Skeletal muscle satellite cell (primary cell): ENCODE measurements around the gene SMIM8.
"Not testable (repeated sequence)": the region's sequence is repeated elsewhere in the genome, so short reads cannot be mapped to it uniquely, and the experiment has no call there.

Experiments
- H3K27me3 ChIP-seq: 2 replicates; pipeline ENCODE4 v1.7.0; 2013; ENCODE audit warnings: low read length; ENCODE audit not compliant: control insufficient read depth, insufficient read depth
- H3K36me3 ChIP-seq: 2 replicates; pipeline ENCODE4 v1.7.0; 2013; ENCODE audit warnings: mild to moderate bottlenecking, control low read depth, low read length; ENCODE audit not compliant: insufficient read depth
- H3K4me1 ChIP-seq: 2 replicates; pipeline ENCODE4 v1.7.0; 2013; ENCODE audit warnings: low read length; ENCODE audit not compliant: control insufficient read depth, insufficient read depth
- H3K4me2 ChIP-seq: 2 replicates; pipeline ENCODE4 v1.7.0; 2013; ENCODE audit warnings: mild to moderate bottlenecking, low read length
- H3K4me3 ChIP-seq: 2 replicates; pipeline ENCODE4 v1.7.0; 2013; ENCODE audit warnings: low read length
- H3K9ac ChIP-seq: 2 replicates; pipeline ENCODE4 v1.7.0; 2013; ENCODE audit warnings: mild to moderate bottlenecking, low read depth, low read length, moderate library complexity
- H3K9me3 ChIP-seq: replicated peaks from 2 replicates; pipeline ENCODE4 v1.7.0; 2013; ENCODE audit warnings: mild to moderate bottlenecking, control low read depth, low read length

SMIM8 gene

DNA sequence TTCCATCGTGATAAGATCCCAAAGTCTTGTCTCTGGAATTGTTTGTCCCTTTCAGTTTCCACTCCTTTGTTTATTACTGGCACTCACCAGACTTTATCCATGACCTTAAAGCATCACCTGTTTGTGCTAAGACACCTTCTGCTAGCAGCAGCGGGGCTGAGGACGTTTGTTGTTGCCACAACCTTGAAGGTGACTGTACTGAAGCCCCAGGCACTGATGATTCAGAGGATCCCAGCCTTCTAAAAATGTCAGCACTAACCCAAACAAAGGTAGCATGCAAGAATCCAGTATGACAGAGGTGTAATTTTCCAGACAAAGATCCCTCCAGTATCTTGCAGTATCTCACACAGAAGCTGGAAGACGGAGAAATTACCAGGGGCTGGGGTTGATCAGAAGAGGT is 28.9 kb upstream of the SMIM8 start:
- H3K4me3 ChIP-seq, result no peak overlapping the region
- no peaks in the 10 kb centered on the region for H3K36me3 ChIP-seq
- peaks cover 46% of the 10 kb centered on the region for H3K27me3 ChIP-seq
- H3K4me2 ChIP-seq, result no peak overlapping the region
- no peaks in the 10 kb centered on the region for H3K9me3 ChIP-seq
- H3K9ac ChIP-seq, result no peak overlapping the region
- H3K4me1 ChIP-seq, result no peaks in the 10 kb centered on the region

DNA sequence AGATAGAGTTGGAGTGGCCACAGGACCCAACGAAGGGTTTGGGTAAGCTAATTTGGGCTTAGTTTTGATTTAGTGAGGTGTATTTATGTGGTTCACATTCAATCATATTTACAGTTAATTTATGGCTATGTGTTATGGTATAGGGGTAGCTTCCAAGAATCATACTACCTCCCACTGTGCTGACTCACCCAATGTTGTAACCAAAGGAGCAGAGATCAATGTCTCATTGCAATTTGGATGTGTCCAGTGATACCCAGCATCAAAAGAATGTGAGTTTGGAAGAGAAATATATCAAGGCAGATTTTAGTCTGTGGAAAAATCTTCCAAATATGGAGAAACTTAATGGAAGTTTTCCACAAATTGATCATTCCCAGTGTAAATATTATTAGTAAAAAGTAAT is 25.3 kb upstream of the SMIM8 start:
- Histone ChIP-seq H3K27me3 (peaks cover 41% of the 10 kb centered on the region), H3K4me2 (no peak overlapping the region), H3K4me3 (no peak overlapping the region), H3K36me3 (no peaks in the 10 kb centered on the region), H3K9ac (no peak overlapping the region), H3K9me3 (no peaks in the 10 kb centered on the region), H3K4me1 (no peaks in the 10 kb centered on the region)

DNA sequence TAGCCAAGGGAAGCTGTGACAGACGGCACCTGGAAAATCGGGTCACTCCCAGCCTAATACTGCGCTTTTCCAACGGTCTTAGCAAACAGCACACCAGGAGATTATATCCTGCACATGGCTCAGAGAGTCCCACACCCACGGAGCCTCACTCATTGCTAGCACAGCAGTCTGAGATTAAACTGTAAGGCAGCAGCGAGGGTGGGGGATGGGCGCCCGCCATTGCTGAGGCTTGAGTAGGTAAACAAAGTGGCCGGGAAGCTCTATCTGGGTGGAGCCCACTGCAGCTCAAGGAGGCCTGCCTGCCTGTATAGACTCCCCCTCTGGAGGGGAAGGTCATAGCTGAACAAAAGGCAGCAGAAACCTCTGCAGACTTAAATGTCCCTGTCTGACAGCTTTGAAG is 21.1 kb upstream of the SMIM8 start:
- not testable (repeated sequence) for H3K4me3 ChIP-seq, H3K4me1 ChIP-seq, H3K9me3 ChIP-seq, H3K4me2 ChIP-seq, H3K9ac ChIP-seq, H3K36me3 ChIP-seq
- H3K27me3 ChIP-seq, result peaks cover 19% of the 10 kb centered on the region

DNA sequence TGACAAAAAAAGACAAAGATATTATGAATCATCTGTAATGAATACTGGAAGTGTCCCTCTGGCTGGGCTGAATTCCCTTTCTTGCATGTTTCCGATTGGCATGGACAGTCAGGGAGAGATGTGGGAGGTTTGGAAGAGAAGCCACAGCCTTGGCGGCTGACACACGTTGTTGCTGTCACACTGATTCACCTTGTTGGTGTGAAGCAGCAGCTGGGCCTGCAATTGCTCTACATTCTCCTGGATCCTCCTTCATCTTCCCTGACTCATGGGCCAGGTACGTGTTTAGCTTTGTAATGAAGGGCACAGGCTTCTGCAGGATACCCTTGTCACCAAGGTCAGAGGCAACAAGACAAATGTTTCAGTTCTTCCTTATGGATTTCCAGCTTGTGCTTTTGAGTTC is 13.4 kb upstream of the SMIM8 start:
- Histone ChIP-seq H3K4me1 (no peaks in the 10 kb centered on the region), H3K9ac (no peak overlapping the region), H3K9me3 (no peaks in the 10 kb centered on the region), H3K4me2 (no peak overlapping the region), H3K27me3 (peaks cover 32% of the 10 kb centered on the region), H3K4me3 (no peak overlapping the region), H3K36me3 (no peaks in the 10 kb centered on the region)

DNA sequence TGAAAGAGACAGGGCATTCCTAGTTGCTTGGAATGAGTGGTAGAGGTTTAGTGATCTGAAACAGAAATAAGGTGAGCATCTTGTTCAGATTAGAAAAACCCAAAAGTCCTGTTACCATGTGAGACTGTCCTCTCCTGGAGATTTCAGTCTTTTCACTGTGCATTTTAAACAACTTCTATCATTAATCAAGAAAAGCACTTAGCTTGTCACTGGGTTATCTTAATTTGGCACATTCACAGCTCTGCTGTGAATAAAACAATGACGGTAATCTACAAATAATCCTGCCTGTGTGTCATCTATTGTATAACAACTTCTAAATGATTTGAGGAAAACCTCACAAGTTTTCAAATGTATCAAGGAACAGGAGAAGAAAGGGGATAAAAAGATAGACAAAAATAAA is 9.5 kb upstream of the SMIM8 start:
- Histone ChIP-seq H3K36me3 (no peaks in the 10 kb centered on the region), H3K4me3 (no peak overlapping the region), H3K27me3 (peaks cover 50% of the 10 kb centered on the region), H3K4me1 (no peaks in the 10 kb centered on the region), H3K9ac (no peak overlapping the region), H3K9me3 (no peaks in the 10 kb centered on the region), H3K4me2 (no peak overlapping the region)

DNA sequence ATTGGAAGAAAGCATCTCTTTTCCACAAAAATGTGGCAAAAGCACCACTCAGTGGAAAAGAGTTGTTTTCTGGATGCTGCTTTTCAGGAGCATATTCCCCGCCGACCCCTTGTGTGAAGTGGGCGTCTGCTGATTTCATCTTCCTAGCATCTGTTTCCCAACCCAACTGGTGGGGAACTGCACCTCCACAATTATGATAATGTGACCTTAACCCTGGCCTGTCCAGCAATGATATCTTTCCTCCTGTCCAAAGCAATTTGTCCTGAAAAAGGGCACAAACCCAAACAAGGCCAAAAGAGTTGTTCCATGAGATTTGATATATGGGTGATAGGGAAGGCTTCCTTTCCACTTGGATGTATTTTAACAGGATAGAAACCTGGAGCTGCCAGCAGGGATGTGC is 7.3 kb upstream of the SMIM8 start:
- Histone ChIP-seq H3K36me3 (no peaks in the 10 kb centered on the region), H3K4me3 (no peak overlapping the region), H3K9me3 (no peaks in the 10 kb centered on the region), H3K4me2 (no peak overlapping the region), H3K27me3 (peaks cover 50% of the 10 kb centered on the region), H3K9ac (no peak overlapping the region), H3K4me1 (no peaks in the 10 kb centered on the region)

DNA sequence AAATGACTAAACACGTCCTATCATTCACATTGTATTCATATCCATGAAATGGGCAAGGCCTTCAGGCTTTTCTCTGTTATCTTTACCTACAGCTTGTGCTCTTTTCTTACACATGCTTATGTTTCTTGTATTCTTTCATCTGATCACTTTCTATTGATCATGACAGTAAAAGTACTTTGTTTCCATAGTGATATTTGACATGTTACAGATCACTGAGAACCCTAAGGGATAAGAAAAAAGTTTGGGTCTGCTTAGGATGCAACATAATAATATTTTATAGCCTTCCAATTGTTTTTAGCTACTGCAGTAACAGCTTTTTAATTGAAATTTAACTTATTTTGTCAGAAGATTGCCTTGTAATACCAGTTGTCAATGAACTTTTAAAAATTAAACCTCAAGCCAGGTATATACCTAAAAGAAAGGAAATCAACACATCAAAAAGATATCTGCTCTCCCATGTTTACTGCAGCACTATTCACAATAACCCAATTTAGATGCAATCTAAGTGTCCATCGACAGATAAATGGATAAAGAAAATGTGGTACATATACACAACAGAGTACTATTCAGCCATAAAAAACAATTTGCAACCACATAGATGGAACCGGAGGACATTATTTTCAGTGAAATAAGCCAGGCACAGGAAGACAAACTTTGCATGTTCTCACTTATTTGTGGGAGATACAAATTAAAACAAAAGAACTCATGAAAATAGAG is 3.0 kb upstream of the SMIM8 start:
- Histone ChIP-seq H3K9ac (no peak overlapping the region), H3K4me1 (no peaks in the 10 kb centered on the region), H3K36me3 (no peaks in the 10 kb centered on the region), H3K9me3 (no peaks in the 10 kb centered on the region), H3K4me3 (no peak overlapping the region), H3K27me3 (peaks cover 21% of the 10 kb centered on the region), H3K4me2 (no peak overlapping the region)

DNA sequence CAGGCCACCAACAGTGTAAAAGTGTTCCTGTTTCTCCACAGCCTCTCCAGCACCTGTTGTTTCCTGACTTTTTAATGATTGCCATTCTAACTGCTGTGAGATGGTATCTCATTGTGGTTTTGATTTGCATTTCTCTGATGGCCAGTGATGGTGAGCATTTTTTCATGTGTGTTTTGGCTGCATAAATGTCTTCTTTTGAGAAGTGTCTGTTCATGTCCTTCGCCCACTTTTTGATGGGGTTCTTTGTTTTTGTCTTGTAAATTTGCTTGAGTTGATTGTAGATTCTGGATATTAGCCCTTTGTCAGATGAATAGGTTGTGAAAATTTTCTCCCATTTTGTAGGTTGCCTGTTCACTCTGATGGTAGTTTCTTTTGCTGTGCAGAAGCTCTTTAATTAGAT is 1.5 kb downstream of the SMIM8 start:
- H3K4me2 ChIP-seq, H3K4me3 ChIP-seq, H3K9ac ChIP-seq, H3K27me3 ChIP-seq, H3K4me1 ChIP-seq, H3K36me3 ChIP-seq, H3K9me3 ChIP-seq: not testable (repeated sequence)

DNA sequence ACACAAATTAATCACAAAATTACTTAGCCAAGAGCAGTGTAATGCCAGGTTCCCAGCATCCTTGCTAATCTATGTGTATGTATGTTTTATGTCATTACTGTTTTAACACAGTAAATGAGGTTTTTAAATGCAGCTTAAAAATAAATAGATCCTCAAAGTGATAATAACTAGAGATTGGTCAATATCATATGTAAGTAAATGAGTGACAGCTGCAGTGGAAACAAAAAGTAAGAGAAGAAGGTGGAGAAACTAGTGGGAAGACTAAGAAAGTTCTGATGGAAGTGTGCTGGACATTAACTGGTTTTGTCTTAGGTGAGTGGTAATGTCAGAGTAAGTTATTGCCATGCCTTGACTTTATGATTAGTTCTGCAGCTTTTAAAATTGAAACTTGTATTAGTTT is 8.6 kb downstream of the SMIM8 start:
- Histone ChIP-seq H3K27me3 (no peaks in the 10 kb centered on the region), H3K9ac (no peak overlapping the region), H3K4me3 (no peak overlapping the region), H3K4me2 (no peak overlapping the region), H3K36me3 (no peaks in the 10 kb centered on the region), H3K4me1 (no peaks in the 10 kb centered on the region), H3K9me3 (no peaks in the 10 kb centered on the region)

DNA sequence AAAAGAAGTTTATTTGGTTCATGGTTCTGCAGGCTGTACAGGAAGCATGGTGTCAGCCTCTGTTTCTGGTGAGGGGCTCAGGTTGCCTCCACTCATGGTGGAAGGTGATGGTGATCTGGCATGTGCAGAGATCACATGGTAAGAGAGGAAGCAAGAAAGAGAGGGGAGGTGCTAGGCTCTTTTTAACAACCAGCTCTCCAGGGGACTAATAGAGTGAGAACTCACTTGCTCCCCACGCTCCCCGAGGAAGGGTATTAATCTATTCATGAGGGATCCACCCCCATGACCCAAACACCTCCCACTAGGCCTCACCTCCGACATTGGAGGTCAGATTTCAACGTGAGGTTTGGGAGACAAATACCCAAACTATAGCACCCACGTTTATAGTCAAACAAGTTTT is 10.6 kb downstream of the SMIM8 start:
- H3K9ac ChIP-seq, result no peak overlapping the region
- H3K4me3 ChIP-seq, result no peak overlapping the region
- H3K4me2 ChIP-seq, result no peak overlapping the region
- no peaks in the 10 kb centered on the region for H3K36me3 ChIP-seq
- no peaks in the 10 kb centered on the region for H3K27me3 ChIP-seq
- H3K4me1 ChIP-seq, result no peaks in the 10 kb centered on the region
- H3K9me3 ChIP-seq, result no peaks in the 10 kb centered on the region

DNA sequence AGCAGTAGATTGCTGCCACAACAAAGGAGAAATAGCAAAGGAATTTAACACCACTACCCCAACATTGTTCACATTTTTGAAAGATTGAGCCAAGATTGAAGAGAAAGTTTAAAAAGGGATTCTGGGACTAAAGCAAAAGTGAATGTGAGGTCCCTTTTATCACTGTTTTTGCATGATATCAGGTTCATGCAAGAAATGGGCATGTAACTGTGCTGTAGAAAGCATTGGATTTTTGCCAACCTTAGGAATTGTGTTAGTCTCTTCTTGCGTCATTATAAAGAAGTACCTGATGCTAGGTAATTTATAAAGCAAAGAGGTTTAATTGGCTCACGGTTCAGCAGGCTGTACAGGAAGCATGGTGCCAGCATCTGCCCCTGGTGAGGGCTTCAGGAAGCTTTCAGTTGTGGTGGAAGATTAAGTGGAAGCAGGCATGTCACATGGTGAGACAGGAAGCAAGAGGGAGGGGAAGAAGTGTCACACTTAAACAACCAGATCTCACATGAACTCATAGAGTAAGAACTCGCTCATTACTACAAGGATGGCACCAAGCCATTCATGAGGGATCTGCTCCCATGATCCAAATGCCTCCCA is 11.3 kb downstream of the SMIM8 start:
- H3K4me2 ChIP-seq, result no peak overlapping the region
- no peak overlapping the region for H3K4me3 ChIP-seq
- no peaks in the 10 kb centered on the region for H3K9me3 ChIP-seq
- no peaks in the 10 kb centered on the region for H3K27me3 ChIP-seq
- no peak overlapping the region for H3K9ac ChIP-seq
- H3K36me3 ChIP-seq, result no peaks in the 10 kb centered on the region
- H3K4me1 ChIP-seq, result no peaks in the 10 kb centered on the region

DNA sequence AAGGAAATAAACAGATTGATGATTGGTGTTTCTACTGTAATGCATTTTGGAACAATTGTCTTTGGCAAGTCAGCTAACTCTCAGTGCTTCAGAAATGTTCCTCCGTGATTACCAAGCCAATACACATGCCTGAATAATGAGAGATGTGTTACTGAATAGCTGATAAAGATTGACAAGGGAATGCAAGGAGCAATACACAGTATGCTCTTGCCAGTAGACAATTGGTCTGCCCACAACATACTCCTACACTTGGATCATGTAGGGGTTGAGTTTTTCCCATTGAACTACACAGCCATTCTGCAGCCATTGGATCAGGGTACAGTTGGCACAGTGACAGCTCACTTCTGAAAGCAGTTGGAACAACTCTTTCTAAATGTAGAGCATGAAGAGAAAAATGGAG is 12.3 kb downstream of the SMIM8 start:
- Histone ChIP-seq H3K4me1 (no peaks in the 10 kb centered on the region), H3K9me3 (no peaks in the 10 kb centered on the region), H3K36me3 (no peaks in the 10 kb centered on the region), H3K27me3 (no peaks in the 10 kb centered on the region), H3K4me2 (no peak overlapping the region), H3K4me3 (no peak overlapping the region), H3K9ac (no peak overlapping the region)
